GM23338 (cell line): ENCODE measurements around the gene NCOA1.

Source experiments
- CTCF ChIP-seq, 2 experiments: fragments of 200-600 bp in 1 of 2; sonication (generic) in 1 of 2; conservative IDR thresholded peaks; 2 replicates each; pipeline versions ENCODE4 v1.5.1 to v1.6.1; 2016 to 2017; ENCODE audit warnings: antibody characterized with exemption in 2 of 2, low read depth in 2 of 2, mild to moderate bottlenecking in 2 of 2, moderate library complexity in 1 of 2
- EZH2 ChIP-seq: fragments of 200-600 bp; sonication (generic); IDR thresholded peaks from one replicate; pipeline ENCODE4 v1.8.0; 2017; ENCODE audit warnings: antibody characterized with exemption, mild to moderate bottlenecking, low read depth; ENCODE audit not compliant: unreplicated experiment
- EZH2phosphoT487 ChIP-seq: fragments of 200-600 bp; sonication (generic); IDR thresholded peaks from one replicate; pipeline ENCODE4 v1.8.1; 2018; ENCODE audit warnings: antibody characterized with exemption; ENCODE audit not compliant: unreplicated experiment
- JUNB ChIP-seq: IDR thresholded peaks from one replicate; pipeline ENCODE4 v1.6.1; 2016; ENCODE audit warnings: antibody characterized with exemption; ENCODE audit not compliant: unreplicated experiment
- NANOG ChIP-seq: IDR thresholded peaks from 2 replicates; pipeline ENCODE4 v1.6.1; 2016; ENCODE audit warnings: antibody characterized with exemption, borderline replicate concordance
- POLR2AphosphoS5 ChIP-seq: IDR thresholded peaks from 2 replicates; pipeline ENCODE4 v1.6.1; 2016; ENCODE audit warnings: antibody characterized with exemption, low read depth
- REST ChIP-seq: IDR thresholded peaks from one replicate; pipeline ENCODE4 v1.6.1; 2018; ENCODE audit warnings: antibody characterized with exemption; ENCODE audit not compliant: unreplicated experiment
- STAT1 ChIP-seq: IDR thresholded peaks from one replicate; pipeline ENCODE4 v1.6.1; 2016; ENCODE audit warnings: antibody characterized with exemption; ENCODE audit not compliant: unreplicated experiment
- ZNF114 ChIP-seq: fragments of 250-450 bp; sonication (Bioruptor Pico); IDR thresholded peaks from 2 replicates; pipeline ENCODE4 v1.5.0; 2020; ENCODE audit warnings: mild to moderate bottlenecking, moderate library complexity
- ZNF331 ChIP-seq: fragments of 250-450 bp; sonication (Bioruptor Pico); IDR thresholded peaks from 2 replicates; pipeline ENCODE4 v1.5.0; 2020; ENCODE audit warnings: low read depth, mild to moderate bottlenecking, moderate library complexity

- TF ChIP-seq CTCF (conservative IDR thresholded peaks at IDR 0.05; ENCODE audit: low read depth in 2 of 2) (no peak), POLR2AphosphoS5 (no peak), REST (no peak), EZH2 (no peak), JUNB (no peak), EZH2phosphoT487 (no peak), ZNF114 (no peak), NANOG (no peak), STAT1 (no peak), ZNF331 (CRISPR knock-in tag) (no peak)
Observed at GRCh38 chr2:24492421-24493279, 1.6 kb downstream of the NCOA1 start.
